ENCODE results near the gene NAA40. TPM values are rescaled to one million over a fixed set of nuclear protein-coding genes. Genes with fewer than 3 reads are reported as not detected.

Gene NAA40
- total and polyA plus RNA-seq, 2 experiments from 2014 or later, result 10.1 to 24.6 TPM

DNA sequence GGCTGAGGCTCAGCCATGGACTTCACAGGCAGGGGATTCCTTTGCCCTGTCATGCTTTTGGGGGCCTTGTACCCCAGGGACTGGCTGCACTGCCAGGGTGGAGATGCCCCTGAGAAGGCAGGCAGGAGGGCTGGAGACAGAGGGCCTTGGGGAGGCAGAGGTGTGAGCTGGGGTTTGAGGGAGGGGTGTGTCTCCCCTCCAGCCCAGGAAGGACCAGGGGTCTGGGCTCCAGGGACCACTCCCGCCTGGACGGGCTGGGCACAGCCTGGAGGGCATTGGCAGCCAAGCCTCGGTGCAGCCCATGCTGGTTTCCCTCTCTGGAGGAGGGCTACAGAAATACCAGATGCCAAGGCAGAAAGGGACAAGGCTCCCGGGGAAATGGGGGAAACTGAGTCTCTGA lies 66.9 kb downstream of the NAA40 start:
- H3K4me1 Mint-ChIP-seq, result peaks cover 23% of the 10 kb centered on the region
- H3K36me3 ChIP-seq (ENCODE audit: insufficient read depth), result no peaks in the 10 kb centered on the region
- H3K4me3 Mint-ChIP-seq, result no peak overlapping the region
- H3F3A ChIP-seq (replicated peaks; ENCODE audit: low read depth), result peaks cover 27% of the 10 kb centered on the region
- H4K20me1 ChIP-seq (replicated peaks; ENCODE audit: insufficient read depth), result no peaks in the 10 kb centered on the region; the same call in 1 of the 2 replicates
- DNase-seq (ENCODE audit: low spot score), result no peak
- peaks cover 12% of the 10 kb centered on the region for H3K4me1 ChIP-seq (ENCODE audit: insufficient read depth)
- TF ChIP-seq NANOG (IDR thresholded peaks at IDR 0.05; ENCODE audit: borderline replicate concordance) (no peak), JUNB (IDR thresholded peaks at IDR 0.05; ENCODE audit: unreplicated experiment) (no peak), ZNF462 (CRISPR knock-in tag; IDR thresholded peaks at IDR 0.05) (no peak), EZH2 (IDR thresholded peaks at IDR 0.05; ENCODE audit: low read depth, unreplicated experiment) (no peak), ZNF331 (CRISPR knock-in tag; IDR thresholded peaks at IDR 0.05; ENCODE audit: low read depth) (no peak), STAT1 (IDR thresholded peaks at IDR 0.05; ENCODE audit: unreplicated experiment) (no peak), EZH2phosphoT487 (IDR thresholded peaks at IDR 0.05; ENCODE audit: unreplicated experiment) (no peak), POLR2AphosphoS5 (IDR thresholded peaks at IDR 0.05; ENCODE audit: low read depth) (no peak), ZNF114 (CRISPR knock-in tag; IDR thresholded peaks at IDR 0.05) (no peak), CREB1 (CRISPR knock-in tag; IDR thresholded peaks at IDR 0.05; ENCODE audit: low read depth) (no peak), CTCF (conservative IDR thresholded peaks at IDR 0.05; ENCODE audit: low read depth in 2 of 2) (no peak)
- TF ChIP-seq, protein P1, sequence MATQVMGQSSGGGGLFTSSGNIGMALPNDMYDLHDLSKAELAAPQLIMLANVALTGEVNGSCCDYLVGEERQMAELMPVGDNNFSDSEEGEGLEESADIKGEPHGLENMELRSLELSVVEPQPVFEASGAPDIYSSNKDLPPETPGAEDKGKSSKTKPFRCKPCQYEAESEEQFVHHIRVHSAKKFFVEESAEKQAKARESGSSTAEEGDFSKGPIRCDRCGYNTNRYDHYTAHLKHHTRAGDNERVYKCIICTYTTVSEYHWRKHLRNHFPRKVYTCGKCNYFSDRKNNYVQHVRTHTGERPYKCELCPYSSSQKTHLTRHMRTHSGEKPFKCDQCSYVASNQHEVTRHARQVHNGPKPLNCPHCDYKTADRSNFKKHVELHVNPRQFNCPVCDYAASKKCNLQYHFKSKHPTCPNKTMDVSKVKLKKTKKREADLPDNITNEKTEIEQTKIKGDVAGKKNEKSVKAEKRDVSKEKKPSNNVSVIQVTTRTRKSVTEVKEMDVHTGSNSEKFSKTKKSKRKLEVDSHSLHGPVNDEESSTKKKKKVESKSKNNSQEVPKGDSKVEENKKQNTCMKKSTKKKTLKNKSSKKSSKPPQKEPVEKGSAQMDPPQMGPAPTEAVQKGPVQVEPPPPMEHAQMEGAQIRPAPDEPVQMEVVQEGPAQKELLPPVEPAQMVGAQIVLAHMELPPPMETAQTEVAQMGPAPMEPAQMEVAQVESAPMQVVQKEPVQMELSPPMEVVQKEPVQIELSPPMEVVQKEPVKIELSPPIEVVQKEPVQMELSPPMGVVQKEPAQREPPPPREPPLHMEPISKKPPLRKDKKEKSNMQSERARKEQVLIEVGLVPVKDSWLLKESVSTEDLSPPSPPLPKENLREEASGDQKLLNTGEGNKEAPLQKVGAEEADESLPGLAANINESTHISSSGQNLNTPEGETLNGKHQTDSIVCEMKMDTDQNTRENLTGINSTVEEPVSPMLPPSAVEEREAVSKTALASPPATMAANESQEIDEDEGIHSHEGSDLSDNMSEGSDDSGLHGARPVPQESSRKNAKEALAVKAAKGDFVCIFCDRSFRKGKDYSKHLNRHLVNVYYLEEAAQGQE (IDR thresholded peaks at IDR 0.05; ENCODE audit: unreplicated experiment), result no peak
- TF ChIP-seq, protein P2, sequence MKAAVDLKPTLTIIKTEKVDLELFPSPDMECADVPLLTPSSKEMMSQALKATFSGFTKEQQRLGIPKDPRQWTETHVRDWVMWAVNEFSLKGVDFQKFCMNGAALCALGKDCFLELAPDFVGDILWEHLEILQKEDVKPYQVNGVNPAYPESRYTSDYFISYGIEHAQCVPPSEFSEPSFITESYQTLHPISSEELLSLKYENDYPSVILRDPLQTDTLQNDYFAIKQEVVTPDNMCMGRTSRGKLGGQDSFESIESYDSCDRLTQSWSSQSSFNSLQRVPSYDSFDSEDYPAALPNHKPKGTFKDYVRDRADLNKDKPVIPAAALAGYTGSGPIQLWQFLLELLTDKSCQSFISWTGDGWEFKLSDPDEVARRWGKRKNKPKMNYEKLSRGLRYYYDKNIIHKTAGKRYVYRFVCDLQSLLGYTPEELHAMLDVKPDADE (IDR thresholded peaks at IDR 0.05), result no peak
- no peak overlapping the region for H3K27ac Mint-ChIP-seq
- H3K27ac ChIP-seq (ENCODE audit: low read depth), result no peak overlapping the region
- no peak for ATAC-seq
- H3K27me3 ChIP-seq (ENCODE audit: insufficient read depth), result peaks cover 95% of the 10 kb centered on the region
- H3K79me2 ChIP-seq (replicated peaks; ENCODE audit: insufficient read depth), result no peaks in the 10 kb centered on the region
- no peaks in the 10 kb centered on the region for H3K36me3 Mint-ChIP-seq (ENCODE audit: low read depth)
- H3K27me3 Mint-ChIP-seq (ENCODE audit: insufficient read depth, low read depth, poor library complexity), result peaks cover 64% of the 10 kb centered on the region
- no peak overlapping the region for H3K4me2 ChIP-seq
- no peak overlapping the region for H2AFZ ChIP-seq
- H3K4me3 ChIP-seq, result no peak overlapping the region
- H3K9me3 Mint-ChIP-seq, result peaks cover 4% of the 10 kb centered on the region; the same call in 2 of the 3 replicates
- no peaks in the 10 kb centered on the region for H3K9me2 ChIP-seq (ENCODE audit: insufficient read depth)

Measured in GM23338 (cell line).